GM15510 (cell line): ENCODE measurements around the gene TP53INP2.

ENCODE experiments used
- POLR2A ChIP-seq: IDR thresholded peaks from 3 replicates; pipeline ENCODE4 v1.6.1; 2011; ENCODE audit warnings: borderline replicate concordance; ENCODE audit not compliant: insufficient read length; ENCODE audit errors: extremely low read depth

Gene TP53INP2

GRCh38 chr20:34750484-34750883 lies 46.3 kb downstream of the TP53INP2 start:
- no peak for TF ChIP-seq POLR2A

- no peak for TF ChIP-seq POLR2A
Observed at GRCh38 chr20:34751453-34751852, 47.3 kb downstream of the TP53INP2 start.

GRCh38 chr20:34753706-34754461 lies 49.7 kb downstream of the TP53INP2 start:
- TF ChIP-seq POLR2A, result no peak

GRCh38 chr20:34754611-34755010 lies 50.5 kb downstream of the TP53INP2 start:
- no peak for TF ChIP-seq POLR2A

GRCh38 chr20:34755367-34755766 lies 51.2 kb downstream of the TP53INP2 start:
- no peak for TF ChIP-seq POLR2A

GRCh38 chr20:34762031-34762555 lies 57.9 kb downstream of the TP53INP2 start:
- TF ChIP-seq POLR2A, result no peak
